Common myeloid progenitor, CD34-positive (primary cell): Measurements from ENCODE around the gene PPM1H.
"Not testable (repeated sequence)": the region's sequence is repeated elsewhere in the genome, so short reads cannot be mapped to it uniquely, and the experiment has no call there.

Experiments
- CTCF ChIA-PET: fragments of 350-600 bp; sonication (Branson Sonifier 250); formaldehyde crosslinking; loops from one replicate; lab custom pipeline; 2021; ENCODE audit warnings: antibody characterized with exemption; lab: Charles Lee
- POLR2A ChIA-PET: fragments of 350-600 bp; sonication (Branson Sonifier 250); formaldehyde crosslinking; loops from one replicate; lab custom pipeline; 2021; ENCODE audit warnings: antibody characterized with exemption; lab: Charles Lee
- DNase-seq, 3 donors: peaks; one replicate each; pipeline versions ENCODE4 v3.0.0 to v3.0.0-alpha.2; 2013
- H3K27ac ChIP-seq, 2 experiments: 1 replicate in 1 of 2; 2 replicates in 1 of 2; pipeline ENCODE4 v1.7.0; 2013; ENCODE audit warnings: inconsistent platforms in 2 of 2, low read length in 2 of 2, mild to moderate bottlenecking in 2 of 2, low read depth in 1 of 2, moderate library complexity in 1 of 2; ENCODE audit not compliant: severe bottlenecking in 2 of 2, insufficient read depth in 1 of 2, poor library complexity in 1 of 2
- H3K27me3 ChIP-seq, 5 experiments: replicated peaks in 2 of 5; 1 replicate in 3 of 5; 2 replicates in 2 of 5; pipeline versions ENCODE4 v1.6.1 to v1.7.0; 2013; ENCODE audit warnings: low read length in 4 of 5, mild to moderate bottlenecking in 2 of 5, moderate library complexity in 2 of 5, inconsistent platforms in 1 of 5; ENCODE audit not compliant: insufficient read depth in 5 of 5, control insufficient read depth in 4 of 5
- H3K36me3 ChIP-seq, 4 experiments: 1 replicate in 2 of 4; 2 replicates in 2 of 4; pipeline versions ENCODE4 v1.6.1 to v1.7.0; 2013; ENCODE audit warnings: low read length in 3 of 4, control low read depth in 1 of 4, mild to moderate bottlenecking in 1 of 4; ENCODE audit not compliant: control insufficient read depth in 4 of 4, insufficient read depth in 4 of 4
- H3K4me1 ChIP-seq, 4 experiments: 1 replicate in 3 of 4; 2 replicates in 1 of 4; pipeline versions ENCODE4 v1.6.1 to v1.7.1; 2013; ENCODE audit warnings: low read length in 3 of 4, mild to moderate bottlenecking in 3 of 4, control low read depth in 1 of 4, inconsistent platforms in 1 of 4, moderate library complexity in 1 of 4; ENCODE audit not compliant: control insufficient read depth in 4 of 4, insufficient read depth in 4 of 4; ENCODE audit errors: control extremely low read depth in 1 of 4
- H3K4me3 ChIP-seq, 7 experiments: 1 replicate in 4 of 7; 2 replicates in 3 of 7; pipeline versions ENCODE4 v1.5.1 to v1.7.0; 2013; ENCODE audit warnings: mild to moderate bottlenecking in 7 of 7, low read length in 6 of 7, moderate library complexity in 6 of 7, inconsistent platforms in 2 of 7, low read depth in 2 of 7, control low read depth in 1 of 7; ENCODE audit not compliant: insufficient read depth in 4 of 7, control insufficient read depth in 1 of 7; ENCODE audit errors: extremely low read depth in 1 of 7
- H3K9me3 ChIP-seq, 5 experiments: 1 replicate in 4 of 5; 2 replicates in 1 of 5; pipeline versions ENCODE4 v1.6.1 to v1.7.1; 2013; ENCODE audit warnings: low read length in 4 of 5, mild to moderate bottlenecking in 2 of 5, inconsistent platforms in 1 of 5, low read depth in 1 of 5, moderate library complexity in 1 of 5; ENCODE audit not compliant: control insufficient read depth in 4 of 5, insufficient read depth in 2 of 5; ENCODE audit errors: control extremely low read depth in 1 of 5
- WGBS: methylation state at CpG from one replicate; pipeline ENCODE4 v1.1.5; 2013; ENCODE audit not compliant: insufficient coverage; 5-methylcytosine and 5-hydroxymethylcytosine counted together

The PPM1H gene

DNA sequence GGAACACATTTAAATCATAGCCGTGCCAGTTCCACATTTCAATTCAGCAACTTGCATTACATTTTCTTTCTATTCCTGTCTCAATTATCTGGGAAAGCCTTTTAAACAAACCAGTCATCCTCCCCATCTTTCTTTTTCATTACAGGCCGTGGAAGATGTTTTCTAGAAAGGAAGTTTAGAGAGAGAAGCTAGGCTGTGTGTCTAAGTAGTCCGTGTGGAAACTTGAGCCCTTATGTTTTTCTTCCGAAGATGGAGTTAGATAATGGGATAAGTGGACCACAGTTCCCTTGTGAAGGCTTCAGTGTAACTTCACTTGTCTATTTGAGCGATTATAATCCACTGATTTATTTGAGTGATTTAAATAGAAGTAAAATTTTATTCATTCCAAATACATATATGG lies 12.4 kb upstream of the PPM1H start:
- CTCF ChIA-PET = interaction anchor here (0.8 kb wide), 1 partner anchor 366 kb away, joined by 4 read pairs; no protein-coding TSS in a partner anchor
- 100% methylated on average over 2 of the region's 5 CpGs for WGBS
- H3K27ac ChIP-seq = no peak overlapping the region
- H3K4me1 ChIP-seq = no peaks in the 10 kb centered on the region
- H3K4me3 ChIP-seq = no peak overlapping the region
- POLR2A ChIA-PET = no interaction called here
- H3K36me3 ChIP-seq = no peaks in the 10 kb centered on the region
- H3K9me3 ChIP-seq = no peaks in the 10 kb centered on the region
- no peaks in the 10 kb centered on the region for H3K27me3 ChIP-seq
- no peak for DNase-seq

GRCh38 chr12:62943779-62944395 lies 8.9 kb upstream of the PPM1H start:
- Histone ChIP-seq H3K27me3 (no peaks in the 10 kb centered on the region), H3K4me1 (no peaks in the 10 kb centered on the region), H3K9me3 (no peaks in the 10 kb centered on the region), H3K36me3 (no peaks in the 10 kb centered on the region), H3K4me3 (no peak overlapping the region), H3K27ac (no peak overlapping the region)
- POLR2A ChIA-PET = no interaction called here
- CTCF ChIA-PET = interaction anchor here (1.1 kb wide), 1 partner anchor 8 kb away, joined by 3 read pairs; no protein-coding TSS in a partner anchor
- WGBS = 100% methylated on average over 2 of the region's 3 CpGs
- no peak for DNase-seq

- POLR2A ChIA-PET, H3K36me3 ChIP-seq, H3K9me3 ChIP-seq, DNase-seq, H3K4me3 ChIP-seq, H3K27me3 ChIP-seq, CTCF ChIA-PET, H3K4me1 ChIP-seq, H3K27ac ChIP-seq: not testable (repeated sequence)
- no CpG with 5 or more reads among the region's 4 CpGs for WGBS
Measured at GRCh38 chr12:62942316-62942715, 7.4 kb upstream of the PPM1H start.

DNA sequence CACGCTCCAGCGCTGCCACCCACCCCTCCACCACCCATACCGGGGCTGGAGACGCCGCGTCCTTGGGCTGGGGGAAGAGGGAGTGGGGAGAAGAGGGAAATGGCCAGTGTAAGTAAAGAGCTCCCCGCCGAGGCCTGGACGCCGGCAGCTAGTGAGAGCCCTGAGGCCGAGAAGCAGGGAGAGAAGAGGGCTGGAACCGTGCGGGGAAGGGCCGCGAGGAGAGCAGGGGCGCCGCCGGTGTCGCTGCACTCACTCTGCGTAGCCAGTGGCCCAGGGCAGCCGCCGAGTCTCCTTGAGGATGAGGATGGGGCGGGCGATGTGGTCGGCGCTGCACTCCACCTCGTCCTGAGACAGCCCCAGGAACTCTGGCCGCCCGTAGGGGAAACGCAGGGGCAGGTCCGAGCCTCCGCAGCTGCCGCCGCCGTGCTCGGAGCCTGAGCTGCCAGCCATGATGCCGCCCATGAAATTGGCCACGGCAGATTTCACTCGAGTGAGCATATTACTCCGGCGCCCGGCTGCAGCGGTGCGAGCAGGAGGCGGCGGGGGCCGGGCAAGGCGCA lies 631 bp downstream of the PPM1H start:
- peak overlapping the region; percentile 46 to 66 for H3K27ac ChIP-seq
- under 1% methylated on average over 41 of the region's 48 CpGs for WGBS
- H3K4me3 ChIP-seq = peak overlapping the region; percentile 75 to 99 (median 91)
- CTCF ChIA-PET = interaction anchor here (0.7 to 3.9 kb wide), 28 partner anchors 12 to 724 kb away, joined by 3 to 30 read pairs (median 6); no protein-coding TSS in a partner anchor
- H3K4me1 ChIP-seq = peaks cover 0 to 49% (median 32%) of the 10 kb centered on the region in 4 experiments
- no peaks in the 10 kb centered on the region for H3K9me3 ChIP-seq
- DNase-seq = no peak
- POLR2A ChIA-PET = interaction anchor here (1.0 to 1.4 kb wide), 9 partner anchors 14 to 332 kb away, joined by 3 to 7 read pairs (median 4); no protein-coding TSS in a partner anchor
- no peaks in the 10 kb centered on the region for H3K36me3 ChIP-seq
- H3K27me3 ChIP-seq = no peaks in the 10 kb centered on the region

DNA sequence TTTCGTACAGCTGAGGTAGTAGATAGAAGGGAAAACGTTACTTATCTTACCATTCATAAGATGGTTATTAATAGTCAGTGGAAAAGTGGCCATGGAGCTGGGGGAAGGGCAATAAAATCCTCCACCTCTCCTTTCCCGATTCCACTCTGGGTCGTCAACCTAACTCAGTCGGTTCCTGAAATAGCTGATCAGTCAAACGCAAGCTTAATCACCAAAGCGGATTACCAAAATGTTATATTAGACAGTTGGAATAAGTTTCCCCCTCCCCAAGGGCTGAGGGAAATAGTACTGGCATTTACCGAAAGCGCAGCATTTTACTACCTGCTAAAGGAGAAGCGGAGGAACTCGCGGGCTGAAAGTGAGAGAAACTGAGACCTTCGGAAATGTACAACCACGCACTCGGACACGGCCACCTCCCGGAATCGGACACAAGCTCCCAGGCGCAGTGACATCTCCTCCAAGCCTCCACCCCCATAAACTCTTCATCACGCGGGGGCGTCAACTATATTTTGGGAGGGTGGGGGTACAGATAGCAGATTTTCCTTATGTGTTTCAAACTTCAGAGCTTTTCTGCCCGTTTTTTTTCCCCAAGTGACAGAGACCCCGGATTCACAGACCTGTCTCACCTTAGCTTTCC lies 1.2 kb downstream of the PPM1H start:
- Histone ChIP-seq H3K4me1 (peaks cover 0 to 49% (median 33%) of the 10 kb centered on the region in 4 experiments), H3K9me3 (no peaks in the 10 kb centered on the region), H3K27me3 (no peaks in the 10 kb centered on the region), H3K36me3 (no peaks in the 10 kb centered on the region), H3K27ac (peak overlapping the region; percentile 46 to 66), H3K4me3 (peak overlapping the region; percentile 75 to 99 (median 91))
- DNase-seq = peak in 1 of 3 donors; percentile 44
- 0% methylated on average over 10 of the region's 24 CpGs for WGBS
- ChIA-PET POLR2A (interaction anchor here (1.0 to 1.4 kb wide), 5 partner anchors 17 to 331 kb away, joined by 4 to 7 read pairs (median 4); no protein-coding TSS in a partner anchor), CTCF (interaction anchor here (0.7 to 3.7 kb wide), 25 partner anchors 9 to 723 kb away, joined by 3 to 30 read pairs (median 5); no protein-coding TSS in a partner anchor)

- H3K4me1 ChIP-seq = peaks cover 0 to 49% (median 33%) of the 10 kb centered on the region in 4 experiments
- peak overlapping the region in 1 of 2 experiments; percentile 66 for H3K27ac ChIP-seq
- WGBS = 1% methylated on average over 12 of the region's 15 CpGs
- no peaks in the 10 kb centered on the region for H3K36me3 ChIP-seq
- POLR2A ChIA-PET = interaction anchor here (1.0 to 1.4 kb wide), 2 partner anchors 115 to 330 kb away, joined by 4 read pairs; no protein-coding TSS in a partner anchor
- CTCF ChIA-PET = interaction anchor here (0.9 to 3.7 kb wide), 17 partner anchors 9 to 723 kb away, joined by 3 to 30 read pairs (median 5); no protein-coding TSS in a partner anchor
- peak in 1 of 3 donors; percentile 51 for DNase-seq
- no peaks in the 10 kb centered on the region for H3K9me3 ChIP-seq
- peak overlapping the region; percentile 75 to 99 (median 91) for H3K4me3 ChIP-seq
- H3K27me3 ChIP-seq = no peaks in the 10 kb centered on the region
Measured at GRCh38 chr12:62933220-62933601, 1.7 kb downstream of the PPM1H start.
